HG03108 (cell line): Measurements from ENCODE around the gene NRM.
"Not testable (repeated sequence)": the region's sequence is repeated elsewhere in the genome, so short reads cannot be mapped to it uniquely, and the experiment has no call there.

ENCODE experiments used
- ATAC-seq: cut with Tn5 transposase; IDR thresholded peaks from one replicate; pipeline ENCODE4 v1.9.1; 2021; ENCODE audit warnings: moderate library complexity; ENCODE audit not compliant: unreplicated experiment

The NRM gene

GRCh38 chr6:30721198-30722024 is 30.6 kb upstream of the NRM start:
- no peak for ATAC-seq

GRCh38 chr6:30720738-30721197 is 30.0 kb upstream of the NRM start:
- no peak for ATAC-seq

- peak; percentile 46 for ATAC-seq
Observed at GRCh38 chr6:30719791-30720737, 29.3 kb upstream of the NRM start, which contains the start of gene TUBB. Gene TUBB, plus strand, starts transcription at chr6:30720352. Its CDS starts 155 bp downstream, at chr6:30720507.

GRCh38 chr6:30719356-30719755 is 28.6 kb upstream of the NRM start:
- ATAC-seq = no peak

- ATAC-seq = not testable (repeated sequence)
Observed at GRCh38 chr6:30717845-30718720, 27.3 kb upstream of the NRM start.

GRCh38 chr6:30717129-30717844 is 26.5 kb upstream of the NRM start, which contains the start of gene MDC1:
Gene MDC1, minus strand, starts transcription at chr6:30717281. Its CDS starts 2,106 bp downstream, at chr6:30715175.
- ATAC-seq = peak; percentile 65

GRCh38 chr6:30716879-30717128 is 26.0 kb upstream of the NRM start:
- no peak for ATAC-seq

GRCh38 chr6:30714263-30714662 is 23.5 kb upstream of the NRM start:
- ATAC-seq = no peak

- ATAC-seq = no peak
Observed at GRCh38 chr6:30712441-30712945, 21.7 kb upstream of the NRM start.

GRCh38 chr6:30711758-30712380 is 21.1 kb upstream of the NRM start:
- no peak for ATAC-seq

GRCh38 chr6:30709101-30709868 is 18.5 kb upstream of the NRM start:
- ATAC-seq = no peak

- ATAC-seq = no peak
Observed at GRCh38 chr6:30707281-30707850, 16.6 kb upstream of the NRM start.

GRCh38 chr6:30705620-30706019 is 14.8 kb upstream of the NRM start:
- ATAC-seq = no peak

GRCh38 chr6:30703821-30704220 is 13.0 kb upstream of the NRM start:
- ATAC-seq = no peak

- no peak for ATAC-seq
Observed at GRCh38 chr6:30703011-30703410, 12.2 kb upstream of the NRM start.

- ATAC-seq = no peak
Observed at GRCh38 chr6:30700340-30700739, 9.6 kb upstream of the NRM start.

GRCh38 chr6:30696432-30696831 is 5.6 kb upstream of the NRM start:
- ATAC-seq = no peak

GRCh38 chr6:30691208-30691847 is 544 bp upstream of the NRM start:
- ATAC-seq = no peak
